ENCODE data around the gene C11orf54. TPM values are rescaled to one million over a fixed set of nuclear protein-coding genes. Genes with fewer than 3 reads are reported as not detected.

Gene C11orf54
- total and polyA plus RNA-seq, 10 of the 15 experiments (the other 5 are each of a cell fraction or from before 2014, with no cell fraction given), result 15.1 to 32.3 (median 26.8) TPM

- TF ChIP-seq ZBTB4 (CRISPR knock-in tag; IDR thresholded peaks at IDR 0.05), result no peak
- no peak for TF ChIP-seq PBX3 (IDR thresholded peaks at IDR 0.05; ENCODE audit: insufficient replicate concordance, low read depth, low read length)
- TF ChIP-seq SPI1 (IDR thresholded peaks at IDR 0.05; ENCODE audit: borderline replicate concordance, insufficient read depth, low read depth, low read length), result no peak
- no peak for TF ChIP-seq PKNOX1 (IDR thresholded peaks at IDR 0.05)
- no peak for TF ChIP-seq ATF3 (IDR thresholded peaks at IDR 0.05; ENCODE audit: borderline replicate concordance, extremely low read depth, low read depth, low read length)
- peak; percentile 5; the same call in 1 of the 2 replicates for TF ChIP-seq FOXM1 (IDR thresholded peaks at IDR 0.05; ENCODE audit: low read depth, low read length)
- TF ChIP-seq JUNB (IDR thresholded peaks at IDR 0.05), result no peak
- no peak for TF ChIP-seq FOXK2 (IDR thresholded peaks at IDR 0.05)
- no peak for TF ChIP-seq SUPT20H (IDR thresholded peaks at IDR 0.05; ENCODE audit: borderline replicate concordance, control insufficient read depth, low read depth, low read length)
- TF ChIP-seq POLR2AphosphoS2 (IDR thresholded peaks at IDR 0.05; ENCODE audit: low read depth, low read length), result 0 out of 2 replicates have a peak, but pooled peaks have one; percentile 8
- TF ChIP-seq CHD2 (IDR thresholded peaks at IDR 0.05; ENCODE audit: borderline replicate concordance, low read depth, low read length), result no peak
- no peak for TF ChIP-seq NFXL1 (IDR thresholded peaks at IDR 0.05; ENCODE audit: borderline replicate concordance)
- no peak for TF ChIP-seq CEBPB (IDR thresholded peaks at IDR 0.05; ENCODE audit: borderline replicate concordance in 1 of 2, low read depth in 2 of 2, low read length in 2 of 2)
- no peak for TF ChIP-seq RB1 (IDR thresholded peaks at IDR 0.05; ENCODE audit: borderline replicate concordance)
- no peak for TF ChIP-seq MEF2A (IDR thresholded peaks at IDR 0.05; ENCODE audit: insufficient read depth, low read depth, low read length)
- TF ChIP-seq ESRRA (IDR thresholded peaks at IDR 0.05; ENCODE audit: low read length), result no peak
- no peak for TF ChIP-seq HCFC1 (IDR thresholded peaks at IDR 0.05; ENCODE audit: low read length)
- TF ChIP-seq CEBPZ (IDR thresholded peaks at IDR 0.05; ENCODE audit: low read depth, low read length), result no peak
- no peak for TF ChIP-seq ZNF274 (IDR thresholded peaks at IDR 0.05; ENCODE audit: insufficient read depth, insufficient read length)
Measured at GRCh38 chr11:93727985-93728791, 13.3 kb upstream of the C11orf54 start (continued).
